Stimulated activated naive CD4-positive, alpha-beta T cell treated with Interleukin-2 at 50 U/mL for 16 hours (primary cell): Measurements from ENCODE around the gene ATG4A.

Experiments used
- DNase-seq: peaks from one replicate; lab custom pipeline; 2025; lab: John Stamatoyannopoulos, UW

ATG4A gene, protein sequence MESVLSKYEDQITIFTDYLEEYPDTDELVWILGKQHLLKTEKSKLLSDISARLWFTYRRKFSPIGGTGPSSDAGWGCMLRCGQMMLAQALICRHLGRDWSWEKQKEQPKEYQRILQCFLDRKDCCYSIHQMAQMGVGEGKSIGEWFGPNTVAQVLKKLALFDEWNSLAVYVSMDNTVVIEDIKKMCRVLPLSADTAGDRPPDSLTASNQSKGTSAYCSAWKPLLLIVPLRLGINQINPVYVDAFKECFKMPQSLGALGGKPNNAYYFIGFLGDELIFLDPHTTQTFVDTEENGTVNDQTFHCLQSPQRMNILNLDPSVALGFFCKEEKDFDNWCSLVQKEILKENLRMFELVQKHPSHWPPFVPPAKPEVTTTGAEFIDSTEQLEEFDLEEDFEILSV

GRCh38 chrX:108091264-108091877, at the start of gene ATG4A, which contains the start of gene PSMD10:
Gene ATG4A (plus strand): TSS chrX:108091778. CDS start chrX:108091827, 49 bp downstream.
Gene PSMD10 (minus strand): TSS chrX:108091542. CDS start chrX:108091520, 22 bp downstream.
- DNase-seq, result peak; percentile 90

- no peak for DNase-seq
Observed at GRCh38 chrX:108044554-108045256, 46.9 kb upstream of the ATG4A start, which contains the start of gene VSIG1. Gene VSIG1 (plus strand): TSS chrX:108045065. CDS start chrX:108045131, 66 bp downstream.

DNA sequence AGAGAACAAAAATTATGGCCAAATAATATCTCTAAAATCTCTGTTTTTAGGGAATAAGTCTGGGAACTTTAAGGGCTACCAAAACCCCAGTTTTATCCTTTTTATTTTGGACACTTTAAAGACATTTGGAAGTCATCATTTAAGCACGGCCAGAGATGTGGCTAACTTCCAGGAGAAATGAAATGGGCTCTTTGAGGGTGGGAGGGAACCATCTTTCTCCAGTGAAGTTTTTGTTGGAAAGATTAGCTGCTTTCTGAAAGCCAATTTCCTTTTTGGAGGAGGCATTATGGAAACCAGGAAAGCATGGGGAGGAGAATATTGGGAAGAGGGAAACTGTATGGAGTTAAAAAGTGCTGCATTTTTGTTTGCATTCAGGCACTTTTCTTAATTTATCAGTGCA, 41.9 kb upstream of the ATG4A start:
- DNase-seq, result no peak

GRCh38 chrX:108053218-108053617, 38.4 kb upstream of the ATG4A start:
- no peak for DNase-seq

- DNase-seq, result no peak
Observed at GRCh38 chrX:108055546-108055945, 36.0 kb upstream of the ATG4A start.

GRCh38 chrX:108059801-108060200, 31.8 kb upstream of the ATG4A start:
- DNase-seq, result no peak

GRCh38 chrX:108064001-108064400, 27.6 kb upstream of the ATG4A start:
- DNase-seq, result no peak

- DNase-seq, result no peak
Observed at GRCh38 chrX:108064613-108065012, 27.0 kb upstream of the ATG4A start.

DNA sequence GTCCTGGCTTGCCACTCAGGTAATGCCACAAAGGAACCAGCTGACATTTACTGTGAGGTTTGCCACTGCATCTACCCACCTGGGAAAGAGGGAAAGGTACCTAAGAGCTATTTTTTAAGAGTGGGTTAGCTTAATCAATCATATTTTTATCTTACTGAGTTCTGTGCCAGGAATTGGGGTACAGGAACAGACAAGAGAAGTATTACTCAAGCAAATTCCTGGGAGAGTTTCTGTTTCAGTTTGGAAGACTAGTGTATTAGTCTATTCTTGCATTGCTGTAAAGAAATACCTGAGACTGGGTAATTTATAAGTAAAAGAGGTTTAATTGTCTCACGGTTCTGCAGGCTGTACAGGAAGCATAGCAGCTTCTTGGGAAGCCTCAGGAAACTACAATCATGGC, 23.5 kb upstream of the ATG4A start:
- no peak for DNase-seq

DNA sequence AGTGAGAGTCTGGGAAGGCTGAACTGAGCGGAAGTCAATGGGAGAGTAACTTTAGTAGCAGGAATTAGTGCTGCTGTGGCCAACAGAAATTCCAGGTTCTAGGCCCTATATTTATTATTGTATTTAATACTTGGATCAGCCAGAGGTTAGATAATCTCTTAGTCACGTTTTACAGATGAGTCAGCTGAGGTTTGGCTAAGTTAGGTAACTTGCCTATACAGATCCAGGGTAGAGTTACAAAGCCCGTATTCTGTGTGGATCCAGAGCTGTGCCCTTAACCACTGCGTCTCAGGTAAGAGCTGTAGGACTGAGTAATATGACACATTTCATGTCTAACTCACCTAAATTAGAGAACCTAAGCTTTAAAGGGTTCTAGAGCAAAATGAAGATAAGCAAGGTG, 20.7 kb upstream of the ATG4A start:
- no peak for DNase-seq

DNA sequence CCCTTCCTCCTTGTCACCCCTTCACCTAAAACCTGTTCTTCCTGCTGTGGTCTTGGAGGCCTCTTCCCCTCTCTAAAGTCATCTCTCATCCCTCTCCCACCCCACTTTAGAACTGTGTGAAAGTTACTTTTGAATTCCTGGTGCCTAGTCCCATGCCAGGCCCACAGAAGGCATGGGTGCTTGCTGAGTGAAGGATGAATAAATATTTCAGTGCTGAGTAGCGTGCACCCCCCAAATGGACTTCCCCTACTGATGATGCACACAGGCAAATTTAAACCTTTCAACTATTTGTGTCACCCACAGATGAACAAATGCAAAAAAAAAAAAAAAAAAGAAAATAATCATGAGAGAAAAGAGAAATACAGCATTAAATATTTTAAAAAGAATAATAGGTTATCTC, 20.0 kb upstream of the ATG4A start:
- peak; percentile 0 for DNase-seq

- DNase-seq, result no peak
Observed at GRCh38 chrX:108072746-108073145, 18.8 kb upstream of the ATG4A start.

- no peak for DNase-seq
Observed at GRCh38 chrX:108081110-108081509, 10.5 kb upstream of the ATG4A start.

GRCh38 chrX:108087792-108088191, 3.8 kb upstream of the ATG4A start:
- DNase-seq, result no peak

DNA sequence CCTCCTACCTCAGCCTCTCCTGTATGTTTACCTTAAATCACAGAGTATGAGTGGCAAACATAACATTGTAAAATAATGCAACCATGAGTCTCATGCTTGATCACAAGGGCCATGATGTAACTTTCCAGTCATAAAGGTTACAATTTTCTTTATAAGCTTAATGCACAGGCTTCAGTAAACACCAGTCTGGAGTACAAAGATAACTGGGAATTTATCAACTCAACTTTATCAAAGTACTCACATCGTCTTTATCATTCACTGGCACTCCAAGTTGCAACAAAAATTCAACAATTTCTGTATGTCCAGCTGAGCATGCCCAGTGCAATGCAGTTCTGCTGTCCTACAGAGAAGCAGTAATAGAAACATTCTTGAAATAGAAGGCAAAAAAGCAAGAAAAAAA, 3.1 kb upstream of the ATG4A start:
- DNase-seq, result no peak

DNA sequence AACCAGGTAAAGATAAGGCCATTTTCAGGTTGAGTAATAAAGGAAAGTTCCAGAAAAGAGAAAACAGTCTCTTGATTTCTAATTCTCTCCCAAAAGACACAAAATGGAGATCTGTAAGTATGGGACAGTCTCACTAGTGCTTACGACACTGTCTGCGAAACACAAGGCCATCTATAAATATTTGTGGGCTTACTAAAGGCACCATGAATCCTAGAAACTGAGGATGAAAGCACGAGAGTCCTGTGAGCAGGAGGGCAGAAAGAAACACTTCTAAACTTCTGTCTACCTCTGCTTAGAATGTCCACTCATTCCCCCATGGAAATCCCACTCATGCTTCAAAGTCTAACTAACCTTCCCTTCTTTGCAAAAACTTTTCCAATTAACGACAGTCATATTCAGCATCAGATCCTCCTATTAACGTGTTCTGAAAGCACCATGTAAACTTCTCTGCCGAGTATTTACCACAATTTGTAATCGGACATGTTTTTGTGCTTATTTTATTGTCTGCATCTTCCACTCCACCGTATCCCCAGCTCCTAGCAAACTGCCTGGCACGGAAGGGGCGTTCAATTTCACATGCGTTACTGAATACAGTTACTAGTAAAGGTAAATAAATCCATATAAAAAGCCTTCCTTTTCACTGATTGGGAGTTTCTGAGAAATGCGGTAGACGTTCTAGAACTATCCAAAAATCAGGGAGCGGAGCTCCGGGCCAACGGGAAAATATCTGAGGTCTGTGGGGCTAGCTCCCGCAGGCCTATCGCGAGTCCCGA, 901 bp upstream of the ATG4A start:
- no peak for DNase-seq

GRCh38 chrX:108091878-108092291, 307 bp downstream of the ATG4A start:
- DNase-seq, result peak; percentile 43

- no peak for DNase-seq
Observed at GRCh38 chrX:108097380-108097779, 5.8 kb downstream of the ATG4A start.

GRCh38 chrX:108105473-108105872, 13.9 kb downstream of the ATG4A start:
- no peak for DNase-seq

- no peak for DNase-seq
Observed at GRCh38 chrX:108114541-108114940, 23.0 kb downstream of the ATG4A start.

- no peak for DNase-seq
Observed at GRCh38 chrX:108117988-108118387, 26.4 kb downstream of the ATG4A start.

GRCh38 chrX:108121291-108121690, 29.7 kb downstream of the ATG4A start:
- DNase-seq, result no peak
